ENCODE data around the gene GOLT1A.

GOLT1A gene

DNA sequence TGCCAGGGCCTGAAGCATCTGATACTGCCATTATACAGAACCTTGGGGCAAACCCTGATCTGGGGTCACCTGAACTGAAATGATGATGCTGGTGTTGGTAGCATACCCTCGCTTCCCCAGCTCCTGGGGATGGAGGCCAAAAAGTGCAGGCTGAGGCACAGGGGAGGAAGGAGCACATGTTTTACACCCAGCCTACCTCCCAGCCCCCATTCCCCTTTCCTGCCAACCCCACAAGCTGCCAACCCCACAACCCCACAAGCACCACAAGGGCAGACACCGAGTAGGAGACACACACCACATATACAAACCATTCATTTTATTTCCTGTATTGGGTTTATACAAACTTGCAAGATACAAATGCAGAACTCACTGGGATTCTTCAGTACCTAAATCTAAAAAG, 4.8 kb upstream of the GOLT1A start:
- TF ChIP-seq, protein P1, sequence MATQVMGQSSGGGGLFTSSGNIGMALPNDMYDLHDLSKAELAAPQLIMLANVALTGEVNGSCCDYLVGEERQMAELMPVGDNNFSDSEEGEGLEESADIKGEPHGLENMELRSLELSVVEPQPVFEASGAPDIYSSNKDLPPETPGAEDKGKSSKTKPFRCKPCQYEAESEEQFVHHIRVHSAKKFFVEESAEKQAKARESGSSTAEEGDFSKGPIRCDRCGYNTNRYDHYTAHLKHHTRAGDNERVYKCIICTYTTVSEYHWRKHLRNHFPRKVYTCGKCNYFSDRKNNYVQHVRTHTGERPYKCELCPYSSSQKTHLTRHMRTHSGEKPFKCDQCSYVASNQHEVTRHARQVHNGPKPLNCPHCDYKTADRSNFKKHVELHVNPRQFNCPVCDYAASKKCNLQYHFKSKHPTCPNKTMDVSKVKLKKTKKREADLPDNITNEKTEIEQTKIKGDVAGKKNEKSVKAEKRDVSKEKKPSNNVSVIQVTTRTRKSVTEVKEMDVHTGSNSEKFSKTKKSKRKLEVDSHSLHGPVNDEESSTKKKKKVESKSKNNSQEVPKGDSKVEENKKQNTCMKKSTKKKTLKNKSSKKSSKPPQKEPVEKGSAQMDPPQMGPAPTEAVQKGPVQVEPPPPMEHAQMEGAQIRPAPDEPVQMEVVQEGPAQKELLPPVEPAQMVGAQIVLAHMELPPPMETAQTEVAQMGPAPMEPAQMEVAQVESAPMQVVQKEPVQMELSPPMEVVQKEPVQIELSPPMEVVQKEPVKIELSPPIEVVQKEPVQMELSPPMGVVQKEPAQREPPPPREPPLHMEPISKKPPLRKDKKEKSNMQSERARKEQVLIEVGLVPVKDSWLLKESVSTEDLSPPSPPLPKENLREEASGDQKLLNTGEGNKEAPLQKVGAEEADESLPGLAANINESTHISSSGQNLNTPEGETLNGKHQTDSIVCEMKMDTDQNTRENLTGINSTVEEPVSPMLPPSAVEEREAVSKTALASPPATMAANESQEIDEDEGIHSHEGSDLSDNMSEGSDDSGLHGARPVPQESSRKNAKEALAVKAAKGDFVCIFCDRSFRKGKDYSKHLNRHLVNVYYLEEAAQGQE (IDR thresholded peaks at IDR 0.05; ENCODE audit: insufficient read depth in 1 of 2, low read depth in 2 of 2, low read length in 2 of 2): no peak
- no peak for TF ChIP-seq TAF1 (IDR thresholded peaks at IDR 0.05; ENCODE audit: borderline replicate concordance, insufficient read depth, low read length)
- no peak for TF ChIP-seq POLR2AphosphoS5 (IDR thresholded peaks at IDR 0.05; ENCODE audit: low read depth, low read length)
- no peak for TF ChIP-seq FOXP2 (optimal IDR thresholded peaks at IDR 0.05; ENCODE audit: borderline replicate concordance, extremely low read depth, extremely low read length, insufficient read depth)
- no peak for TF ChIP-seq SIN3A (IDR thresholded peaks at IDR 0.05; ENCODE audit: borderline replicate concordance, insufficient read depth, low read length)

DNA sequence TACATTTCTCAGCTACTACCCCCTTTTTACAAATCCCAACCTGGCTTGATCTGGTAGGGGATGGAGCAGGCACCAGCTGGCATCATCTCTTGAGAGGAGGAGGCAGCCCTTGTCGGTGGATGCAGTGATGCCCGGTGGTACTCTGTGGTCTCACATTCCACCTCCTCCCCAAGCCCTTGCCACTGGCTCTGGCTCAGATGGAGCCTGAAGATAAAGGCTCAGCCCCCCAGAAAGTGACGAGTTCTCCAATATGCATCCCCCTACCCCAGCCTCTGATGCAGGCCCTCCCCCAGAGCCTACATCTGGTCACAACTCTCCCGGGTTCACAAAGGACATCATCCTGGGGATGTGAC, 3.8 kb upstream of the GOLT1A start:
- no peak for TF ChIP-seq FOXP2 (optimal IDR thresholded peaks at IDR 0.05; ENCODE audit: borderline replicate concordance, extremely low read depth, extremely low read length, insufficient read depth)
- no peak for TF ChIP-seq TAF1 (IDR thresholded peaks at IDR 0.05; ENCODE audit: borderline replicate concordance, insufficient read depth, low read length)
- TF ChIP-seq, protein P1 (IDR thresholded peaks at IDR 0.05; ENCODE audit: insufficient read depth in 1 of 2, low read depth in 2 of 2, low read length in 2 of 2): no peak
- no peak for TF ChIP-seq POLR2AphosphoS5 (IDR thresholded peaks at IDR 0.05; ENCODE audit: low read depth, low read length)
- no peak for TF ChIP-seq SIN3A (IDR thresholded peaks at IDR 0.05; ENCODE audit: borderline replicate concordance, insufficient read depth, low read length)

- TF ChIP-seq FOXP2 (optimal IDR thresholded peaks at IDR 0.05; ENCODE audit: borderline replicate concordance, extremely low read depth, extremely low read length, insufficient read depth): no peak
- no peak for TF ChIP-seq TAF1 (IDR thresholded peaks at IDR 0.05; ENCODE audit: borderline replicate concordance, insufficient read depth, low read length)
- TF ChIP-seq POLR2AphosphoS5 (IDR thresholded peaks at IDR 0.05; ENCODE audit: low read depth, low read length): no peak
- TF ChIP-seq, protein P1 (IDR thresholded peaks at IDR 0.05; ENCODE audit: insufficient read depth in 1 of 2, low read depth in 2 of 2, low read length in 2 of 2): no peak
- no peak for TF ChIP-seq SIN3A (IDR thresholded peaks at IDR 0.05; ENCODE audit: borderline replicate concordance, insufficient read depth, low read length)
These were observed 3.3 kb upstream of the GOLT1A start for GRCh38 chr1:204216880-204217647.

- TF ChIP-seq FOXP2 (optimal IDR thresholded peaks at IDR 0.05; ENCODE audit: borderline replicate concordance, extremely low read depth, extremely low read length, insufficient read depth): no peak
- TF ChIP-seq SIN3A (IDR thresholded peaks at IDR 0.05; ENCODE audit: borderline replicate concordance, insufficient read depth, low read length): no peak
- TF ChIP-seq POLR2AphosphoS5 (IDR thresholded peaks at IDR 0.05; ENCODE audit: low read depth, low read length): no peak
- no peak for TF ChIP-seq TAF1 (IDR thresholded peaks at IDR 0.05; ENCODE audit: borderline replicate concordance, insufficient read depth, low read length)
- TF ChIP-seq, protein P1 (IDR thresholded peaks at IDR 0.05; ENCODE audit: insufficient read depth in 1 of 2, low read depth in 2 of 2, low read length in 2 of 2): no peak
These were observed 2.4 kb upstream of the GOLT1A start for GRCh38 chr1:204216236-204216635.

Data from PFSK-1 (cell line).